Measurements from ENCODE around the gene PAQR7.

PAQR7 gene

GRCh38 chr1:25829046-25829445, 46.5 kb downstream of the PAQR7 start:
- no peak for DNase-seq (ENCODE audit: low read depth)
- H3K4me3 ChIP-seq (ENCODE audit: low read length): no peak overlapping the region
- no peak for TF ChIP-seq CTCF (IDR thresholded peaks at IDR 0.05; ENCODE audit: insufficient read depth, low read depth, low read length, missing control alignments)

- DNase-seq (ENCODE audit: low read depth): no peak
- no peak overlapping the region for H3K4me3 ChIP-seq (ENCODE audit: low read length)
- TF ChIP-seq CTCF (IDR thresholded peaks at IDR 0.05; ENCODE audit: insufficient read depth, low read depth, low read length, missing control alignments): no peak
Measured at GRCh38 chr1:25828491-25828890, 47.0 kb downstream of the PAQR7 start.

- TF ChIP-seq CTCF (IDR thresholded peaks at IDR 0.05; ENCODE audit: insufficient read depth, low read depth, low read length, missing control alignments): no peak
Measured at GRCh38 chr1:25826571-25826970, 48.9 kb downstream of the PAQR7 start.

GRCh38 chr1:25825605-25826004, 49.9 kb downstream of the PAQR7 start:
- TF ChIP-seq CTCF (IDR thresholded peaks at IDR 0.05; ENCODE audit: insufficient read depth, low read depth, low read length, missing control alignments): no peak
- DNase-seq (ENCODE audit: low read depth): no peak
- H3K4me3 ChIP-seq (ENCODE audit: low read length): no peak overlapping the region

More at GRCh38 chr1:25826571-25826970, 48.9 kb downstream of the PAQR7 start:
- DNase-seq (ENCODE audit: low read depth): no peak
- H3K4me3 ChIP-seq (ENCODE audit: low read length): no peak overlapping the region

- TF ChIP-seq CTCF (IDR thresholded peaks at IDR 0.05; ENCODE audit: insufficient read depth, low read depth, low read length, missing control alignments): no peak
- peak overlapping the region; percentile 84 for H3K4me3 ChIP-seq (ENCODE audit: low read length)
- no peak for DNase-seq (ENCODE audit: low read depth)
Measured at GRCh38 chr1:25821630-25822091, 53.8 kb downstream of the PAQR7 start.

GRCh38 chr1:25821112-25821476, 54.4 kb downstream of the PAQR7 start:
- DNase-seq (ENCODE audit: low read depth): no peak
- peak overlapping the region; percentile 84 for H3K4me3 ChIP-seq (ENCODE audit: low read length)
- TF ChIP-seq CTCF (IDR thresholded peaks at IDR 0.05; ENCODE audit: insufficient read depth, low read depth, low read length, missing control alignments): no peak

Measured in epithelial cell of esophagus (primary cell).